ENCODE measurements around the gene TSC1.

- TF ChIP-seq POLR2A (IDR thresholded peaks at IDR 0.05) = no peak
- TF ChIP-seq CTCF (IDR thresholded peaks at IDR 0.05) = no peak
- TF ChIP-seq EP300 (IDR thresholded peaks at IDR 0.05; ENCODE audit: low read depth) = no peak
- TF ChIP-seq POLR2AphosphoS5 (IDR thresholded peaks at IDR 0.05) = no peak
Observed at GRCh38 chr9:132910376-132910775, 34.0 kb downstream of the TSC1 start.

Measured in transverse colon (tissue), 4 donors.